ENCODE data around the gene ADGRD1.

ADGRD1 gene

GRCh38 chr12:131129839-131130238 lies 176.1 kb downstream of the ADGRD1 start:
- H4K20me1 ChIP-seq (ENCODE audit: control insufficient read depth, insufficient read depth, low read depth, low read length): no peaks in the 10 kb centered on the region
- H3K4me1 ChIP-seq (ENCODE audit: control insufficient read depth, low read length): no peaks in the 10 kb centered on the region; the same call in 1 of the 2 replicates
- no peaks in the 10 kb centered on the region for H3F3A ChIP-seq (ENCODE audit: control insufficient read depth, insufficient read depth)
- H3K4me2 ChIP-seq (ENCODE audit: low read length): no peak overlapping the region
- H3K9me2 ChIP-seq (replicated peaks; ENCODE audit: control insufficient read depth, low read length): no peaks in the 10 kb centered on the region
- no peaks in the 10 kb centered on the region for H3K36me3 ChIP-seq (ENCODE audit: control insufficient read depth, low read length)
- H3K9me3 ChIP-seq (ENCODE audit: control insufficient read depth, insufficient read depth, low read length): no peaks in the 10 kb centered on the region
- no peak overlapping the region for H3K27ac ChIP-seq (ENCODE audit: low read depth, low read length)
- H3K79me2 ChIP-seq (ENCODE audit: control insufficient read depth, low read length): no peaks in the 10 kb centered on the region
- H3K27me3 ChIP-seq (ENCODE audit: control insufficient read depth, low read length): no peaks in the 10 kb centered on the region
- TF ChIP-seq CTCF (IDR thresholded peaks at IDR 0.05; ENCODE audit: low read depth, low read length, poor library complexity, severe bottlenecking) (no peak), EZH2phosphoT487 (IDR thresholded peaks at IDR 0.05; ENCODE audit: borderline replicate concordance, low read length) (no peak)
- no peak overlapping the region for H3K4me3 ChIP-seq (ENCODE audit: low read length)

- H3K4me3 ChIP-seq (ENCODE audit: low read length): no peak overlapping the region
- no peak overlapping the region for H3K4me2 ChIP-seq (ENCODE audit: low read length)
- H3K27me3 ChIP-seq (ENCODE audit: control insufficient read depth, low read length): no peaks in the 10 kb centered on the region
- TF ChIP-seq EZH2phosphoT487 (IDR thresholded peaks at IDR 0.05; ENCODE audit: borderline replicate concordance, low read length) (no peak), CTCF (IDR thresholded peaks at IDR 0.05; ENCODE audit: low read depth, low read length, poor library complexity, severe bottlenecking) (no peak)
- H3K36me3 ChIP-seq (ENCODE audit: control insufficient read depth, low read length): no peaks in the 10 kb centered on the region
- H4K20me1 ChIP-seq (ENCODE audit: control insufficient read depth, insufficient read depth, low read depth, low read length): no peaks in the 10 kb centered on the region
- H3K27ac ChIP-seq (ENCODE audit: low read depth, low read length): no peak overlapping the region
- H3K79me2 ChIP-seq (ENCODE audit: control insufficient read depth, low read length): no peaks in the 10 kb centered on the region
- no peaks in the 10 kb centered on the region for H3K9me2 ChIP-seq (replicated peaks; ENCODE audit: control insufficient read depth, low read length)
- H3F3A ChIP-seq (ENCODE audit: control insufficient read depth, insufficient read depth): no peaks in the 10 kb centered on the region
- no peaks in the 10 kb centered on the region; the same call in 1 of the 2 replicates for H3K4me1 ChIP-seq (ENCODE audit: control insufficient read depth, low read length)
- H3K9me3 ChIP-seq (ENCODE audit: control insufficient read depth, insufficient read depth, low read length): no peaks in the 10 kb centered on the region
Observed at GRCh38 chr12:131130311-131130911, 176.7 kb downstream of the ADGRD1 start.

DNA sequence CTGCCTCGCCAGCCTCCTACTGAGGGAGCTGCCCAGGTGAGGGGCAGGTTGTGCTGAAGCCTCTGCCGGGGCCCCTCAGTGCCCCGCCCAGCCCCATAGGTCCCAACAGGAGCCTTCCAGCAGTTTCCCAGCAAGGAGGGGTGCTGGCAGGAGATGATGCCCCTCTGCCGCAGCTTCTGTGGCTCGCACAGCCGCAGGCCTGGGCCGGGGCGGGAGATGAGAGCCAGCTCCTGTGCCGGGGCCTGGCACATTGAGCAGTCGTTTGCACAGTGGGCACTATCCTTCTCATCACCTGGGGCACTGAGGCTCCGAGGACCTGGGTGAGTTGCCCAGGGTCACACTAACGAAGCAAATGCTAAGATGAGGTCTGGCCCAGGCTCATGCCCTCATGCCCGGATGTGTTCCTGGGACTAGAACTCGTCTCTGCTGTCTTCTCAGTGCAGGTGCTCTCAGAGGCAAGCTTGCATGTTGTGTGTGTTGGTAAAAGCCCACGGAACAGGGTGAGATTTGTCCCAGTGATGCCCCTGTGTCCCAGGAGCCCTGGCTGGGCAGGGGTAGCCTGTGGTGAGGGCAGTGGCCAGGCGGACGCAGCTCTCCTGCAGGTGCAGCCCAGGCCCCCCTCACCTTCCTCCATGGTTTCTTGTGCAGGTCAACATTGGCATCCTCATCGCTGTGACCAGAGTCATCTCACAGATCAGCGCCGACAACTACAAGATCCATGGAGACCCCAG lies 177.5 kb downstream of the ADGRD1 start:
- Histone ChIP-seq H3K4me2 (ENCODE audit: low read length) (no peak overlapping the region), H3K27ac (ENCODE audit: low read depth, low read length) (no peak overlapping the region), H3K27me3 (ENCODE audit: control insufficient read depth, low read length) (no peaks in the 10 kb centered on the region), H4K20me1 (ENCODE audit: control insufficient read depth, insufficient read depth, low read depth, low read length) (no peaks in the 10 kb centered on the region), H3K4me3 (ENCODE audit: low read length) (no peak overlapping the region), H3F3A (ENCODE audit: control insufficient read depth, insufficient read depth) (no peaks in the 10 kb centered on the region), H3K9me2 (replicated peaks; ENCODE audit: control insufficient read depth, low read length) (no peaks in the 10 kb centered on the region), H3K9me3 (ENCODE audit: control insufficient read depth, insufficient read depth, low read length) (no peaks in the 10 kb centered on the region), H3K4me1 (ENCODE audit: control insufficient read depth, low read length) (no peaks in the 10 kb centered on the region; the same call in 1 of the 2 replicates), H3K79me2 (ENCODE audit: control insufficient read depth, low read length) (no peaks in the 10 kb centered on the region), H3K36me3 (ENCODE audit: control insufficient read depth, low read length) (no peaks in the 10 kb centered on the region)
- TF ChIP-seq EZH2phosphoT487 (IDR thresholded peaks at IDR 0.05; ENCODE audit: borderline replicate concordance, low read length): no peak
- no peak for TF ChIP-seq CTCF (IDR thresholded peaks at IDR 0.05; ENCODE audit: low read depth, low read length, poor library complexity, severe bottlenecking)
